Body of pancreas (tissue), 4 donors: Measurements from ENCODE around the gene DAB1. TPM values are rescaled to one million over a fixed set of nuclear protein-coding genes. Genes with fewer than 3 reads are reported as not detected.

Source experiments
- ATAC-seq: fragments of 150-250 bp; one replicate; pipeline ENCODE4 v1.9.1; 2016
- DNase-seq, 4 donors: peaks; one replicate each; pipeline ENCODE4 v3.0.0-alpha.2; 2019
- H3K27ac ChIP-seq, 4 donors: fragments of 200-600 bp; sonication (generic); 1 replicate in 3 of 4; 2 replicates in 1 of 4; pipeline versions ENCODE4 v1.5.1 to v1.6.1; 2016 to 2019; ENCODE audit warnings: mild to moderate bottlenecking in 1 of 4, mixed read lengths in 1 of 4, moderate library complexity in 1 of 4
- H3K27me3 ChIP-seq, 2 donors: fragments of 200-600 bp; sonication (generic); one replicate each; pipeline ENCODE4 v1.6.0; 2016; ENCODE audit warnings: mild to moderate bottlenecking in 1 of 2
- H3K36me3 ChIP-seq, 2 donors: fragments of 200-600 bp; sonication (generic); replicated peaks in 1 of 2; 2 replicates each; pipeline ENCODE4 v1.5.1; 2016; ENCODE audit warnings: low read depth in 2 of 2; ENCODE audit not compliant: insufficient read depth in 1 of 2
- H3K4me1 ChIP-seq: fragments of 200-600 bp; sonication (generic); one replicate; pipeline ENCODE4 v1.6.0; 2016
- H3K4me3 ChIP-seq, 2 donors: fragments of 200-600 bp; sonication (generic); 1 replicate in 1 of 2; 2 replicates in 1 of 2; pipeline ENCODE4 v1.5.1; 2016 to 2019
- H3K9me3 ChIP-seq, 3 donors: fragments of 200-600 bp; sonication (generic); 1 replicate in 2 of 3; 2 replicates in 1 of 3; pipeline ENCODE4 v1.5.1; 2016
- CTCF ChIP-seq, 7 experiments: fragments of 450-650 bp in 4 of 7; fragments of 200-600 bp in 3 of 7; sonication (generic) in 3 of 7; IDR thresholded peaks; one replicate each; pipeline ENCODE4 v1.5.1; 2016 to 2019; ENCODE audit warnings: antibody characterized with exemption in 7 of 7
- POLR2A ChIP-seq, 3 donors: fragments of 450-650 bp; IDR thresholded peaks; one replicate each; pipeline ENCODE4 v1.6.1; 2016; ENCODE audit warnings: antibody characterized with exemption in 3 of 3, mild to moderate bottlenecking in 2 of 3
- WGBS, 2 donors: methylation state at CpG; one replicate each; pipeline ENCODE4 v1.1.5; 2017; 5-methylcytosine and 5-hydroxymethylcytosine counted together
- intact Hi-C: fragments of 100-400 bp; cut with DNase I; formaldehyde crosslinking; loops from one replicate; pipeline ENCODE4 v1.15.1; 2023
- total RNA-seq, 2 donors: library from RNA; depleted of rRNA; stranded (reverse); fragments of >200 nt; gene quantifications; one replicate each; pipeline ENCODE4 v1.1.0, GENCODE V29; 2016

Gene DAB1
- total RNA-seq, result under 1 TPM in 1 of 2 donors, not detected in 1; under 0.01 TPM

GRCh38 chr1:57423656-57424211 is at the start of gene DAB1:
TSS of gene DAB1 (minus strand) at chr1:57424060. CDS start at chr1:57291030, 133,030 bp downstream.
- ATAC-seq (no peak), DNase-seq (peak in 1 of 4 donors; percentile 17)
- Histone ChIP-seq H3K36me3 (no peaks in the 10 kb centered on the region), H3K9me3 (no peaks in the 10 kb centered on the region), H3K4me3 (no peak within 1 kb of the TSS), H3K27me3 (peaks cover 0 to 13% of the 10 kb centered on the region in 2 donors), H3K4me1 (peaks cover 27% of the 10 kb centered on the region), H3K27ac (no peak within 1 kb of the TSS)
- TF ChIP-seq POLR2A (IDR thresholded peaks at IDR 0.05), result no peak
- WGBS, 2 donors, result 0 to 1% methylated on average over 6 to 42 of the region's 64 CpGs
- intact Hi-C loops, result no loop called here

- Histone ChIP-seq H3K4me1 (no peaks in the 10 kb centered on the region), H3K27ac (no peak overlapping the region), H3K9me3 (no peaks in the 10 kb centered on the region), H3K36me3 (no peaks in the 10 kb centered on the region), H3K27me3 (no peaks in the 10 kb centered on the region), H3K4me3 (no peak overlapping the region)
- TF ChIP-seq CTCF (IDR thresholded peaks at IDR 0.05), result no peak
- TF ChIP-seq POLR2A (IDR thresholded peaks at IDR 0.05), result no peak
- WGBS, 2 donors, result 78 to 81% methylated on average over 5 of the region's 5 CpGs
- intact Hi-C loops, result no loop called here
- DNase-seq (no peak), ATAC-seq (no peak)
Measured at GRCh38 chr1:57473448-57473847, 49.6 kb upstream of the DAB1 start.

- DNase-seq (no peak), ATAC-seq (no peak)
- intact Hi-C loops, result no loop called here
- H3K4me1 ChIP-seq, result no peaks in the 10 kb centered on the region
- H3K36me3 ChIP-seq, result no peaks in the 10 kb centered on the region
- H3K27me3 ChIP-seq, result no peaks in the 10 kb centered on the region
- WGBS, 2 donors, result 85 to 88% methylated on average over 2 of the region's 2 CpGs
- no peaks in the 10 kb centered on the region for H3K9me3 ChIP-seq
- H3K27ac ChIP-seq, result no peak overlapping the region
- H3K4me3 ChIP-seq, result no peak overlapping the region
- TF ChIP-seq POLR2A (IDR thresholded peaks at IDR 0.05), result no peak
- TF ChIP-seq CTCF (IDR thresholded peaks at IDR 0.05), result no peak
Measured at GRCh38 chr1:57471995-57472394, 48.1 kb upstream of the DAB1 start.

- WGBS, 2 donors, result 46 to 52% methylated on average over 1 of the region's 1 CpG
- DNase-seq (no peak), ATAC-seq (no peak)
- Histone ChIP-seq H3K27me3 (no peaks in the 10 kb centered on the region), H3K9me3 (no peaks in the 10 kb centered on the region), H3K36me3 (no peaks in the 10 kb centered on the region), H3K27ac (no peak overlapping the region), H3K4me1 (no peaks in the 10 kb centered on the region), H3K4me3 (no peak overlapping the region)
- no peak for TF ChIP-seq CTCF (IDR thresholded peaks at IDR 0.05)
- no peak for TF ChIP-seq POLR2A (IDR thresholded peaks at IDR 0.05)
- intact Hi-C loops, result no loop called here
Measured at GRCh38 chr1:57470036-57470435, 46.2 kb upstream of the DAB1 start.

- H3K4me1 ChIP-seq, result no peaks in the 10 kb centered on the region
- 56 to 60% methylated on average over 2 of the region's 2 CpGs for WGBS, 2 donors
- no peaks in the 10 kb centered on the region for H3K9me3 ChIP-seq
- no peak overlapping the region for H3K27ac ChIP-seq
- no peak for TF ChIP-seq CTCF (IDR thresholded peaks at IDR 0.05)
- TF ChIP-seq POLR2A (IDR thresholded peaks at IDR 0.05), result no peak
- DNase-seq (no peak), ATAC-seq (no peak)
- intact Hi-C loops, result no loop called here
- H3K27me3 ChIP-seq, result no peaks in the 10 kb centered on the region
- H3K4me3 ChIP-seq, result no peak overlapping the region
- no peaks in the 10 kb centered on the region for H3K36me3 ChIP-seq
Measured at GRCh38 chr1:57468641-57469523, 45.0 kb upstream of the DAB1 start.
